HG03095 (cell line): ENCODE data around the gene MAPK1IP1L.
A peak's percentile ranks its signal among the peaks of the same experiment; 100 is the strongest.
"Not testable (repeated sequence)": the region's sequence is repeated elsewhere in the genome, so short reads cannot be mapped to it uniquely, and the experiment has no call there.

ENCODE experiments used
- ATAC-seq: cut with Tn5 transposase; IDR thresholded peaks from one replicate; pipeline ENCODE4 v1.9.1; 2021; ENCODE audit warnings: moderate library complexity; ENCODE audit not compliant: unreplicated experiment

Gene MAPK1IP1L

GRCh38 chr14:55053500-55053899 lies 2.1 kb downstream of the MAPK1IP1L start:
- ATAC-seq = no peak

- ATAC-seq = no peak
These were observed 2.7 kb downstream of the MAPK1IP1L start for GRCh38 chr14:55054098-55054497.

GRCh38 chr14:55057919-55058318 lies 6.5 kb downstream of the MAPK1IP1L start:
- no peak for ATAC-seq

GRCh38 chr14:55059333-55059732 lies 7.9 kb downstream of the MAPK1IP1L start:
- ATAC-seq = no peak

- ATAC-seq = no peak
These were observed 11.3 kb downstream of the MAPK1IP1L start for GRCh38 chr14:55062517-55063351.

GRCh38 chr14:55064896-55065295 lies 13.4 kb downstream of the MAPK1IP1L start:
- ATAC-seq = not testable (repeated sequence)

- no peak for ATAC-seq
These were observed 14.0 kb downstream of the MAPK1IP1L start for GRCh38 chr14:55065411-55065810.

GRCh38 chr14:55066223-55066622 lies 14.8 kb downstream of the MAPK1IP1L start:
- ATAC-seq = no peak

- no peak for ATAC-seq
These were observed 19.5 kb downstream of the MAPK1IP1L start for GRCh38 chr14:55070981-55071411.

- ATAC-seq = peak; percentile 35
These were observed 20.6 kb downstream of the MAPK1IP1L start for GRCh38 chr14:55071870-55072640.

- no peak for ATAC-seq
These were observed 22.4 kb downstream of the MAPK1IP1L start for GRCh38 chr14:55073856-55074255.

GRCh38 chr14:55074662-55075061 lies 23.2 kb downstream of the MAPK1IP1L start:
- ATAC-seq = peak; percentile 48

GRCh38 chr14:55075628-55076175 lies 24.3 kb downstream of the MAPK1IP1L start:
- no peak for ATAC-seq

GRCh38 chr14:55077170-55078151 lies 26.0 kb downstream of the MAPK1IP1L start:
- ATAC-seq = no peak

GRCh38 chr14:55079961-55080360 lies 28.5 kb downstream of the MAPK1IP1L start:
- ATAC-seq = not testable (repeated sequence)

GRCh38 chr14:55084401-55085059 lies 33.1 kb downstream of the MAPK1IP1L start:
- no peak for ATAC-seq

- ATAC-seq = no peak
These were observed 33.7 kb downstream of the MAPK1IP1L start for GRCh38 chr14:55085060-55085660.

- ATAC-seq = no peak
These were observed 35.5 kb downstream of the MAPK1IP1L start for GRCh38 chr14:55086938-55087337.

- ATAC-seq = no peak
These were observed 36.9 kb downstream of the MAPK1IP1L start for GRCh38 chr14:55088356-55088755.

- no peak for ATAC-seq
These were observed 40.9 kb downstream of the MAPK1IP1L start for GRCh38 chr14:55092341-55092740.
